ENCODE results near the gene PAX7.

DNA sequence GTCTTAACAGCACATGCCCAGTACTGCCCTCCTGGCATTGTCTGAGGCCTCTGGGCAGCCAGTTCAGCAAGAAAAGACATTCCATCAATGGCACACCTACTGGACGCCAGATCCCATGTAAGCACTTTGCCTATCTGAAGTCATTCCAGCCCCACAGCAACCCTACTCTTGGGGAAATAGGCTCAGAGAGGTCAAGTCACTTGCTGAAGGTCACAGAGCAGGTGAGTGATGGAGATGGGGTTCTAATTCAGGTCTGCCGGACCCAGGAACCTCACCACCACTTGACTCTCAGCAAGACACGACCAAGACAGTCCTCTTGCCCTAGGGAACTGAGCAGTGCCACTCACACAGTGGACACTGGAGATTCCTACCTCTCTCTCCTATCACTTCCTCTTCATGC, 79.4 kb downstream of the PAX7 start:
- TF ChIP-seq, protein P1, sequence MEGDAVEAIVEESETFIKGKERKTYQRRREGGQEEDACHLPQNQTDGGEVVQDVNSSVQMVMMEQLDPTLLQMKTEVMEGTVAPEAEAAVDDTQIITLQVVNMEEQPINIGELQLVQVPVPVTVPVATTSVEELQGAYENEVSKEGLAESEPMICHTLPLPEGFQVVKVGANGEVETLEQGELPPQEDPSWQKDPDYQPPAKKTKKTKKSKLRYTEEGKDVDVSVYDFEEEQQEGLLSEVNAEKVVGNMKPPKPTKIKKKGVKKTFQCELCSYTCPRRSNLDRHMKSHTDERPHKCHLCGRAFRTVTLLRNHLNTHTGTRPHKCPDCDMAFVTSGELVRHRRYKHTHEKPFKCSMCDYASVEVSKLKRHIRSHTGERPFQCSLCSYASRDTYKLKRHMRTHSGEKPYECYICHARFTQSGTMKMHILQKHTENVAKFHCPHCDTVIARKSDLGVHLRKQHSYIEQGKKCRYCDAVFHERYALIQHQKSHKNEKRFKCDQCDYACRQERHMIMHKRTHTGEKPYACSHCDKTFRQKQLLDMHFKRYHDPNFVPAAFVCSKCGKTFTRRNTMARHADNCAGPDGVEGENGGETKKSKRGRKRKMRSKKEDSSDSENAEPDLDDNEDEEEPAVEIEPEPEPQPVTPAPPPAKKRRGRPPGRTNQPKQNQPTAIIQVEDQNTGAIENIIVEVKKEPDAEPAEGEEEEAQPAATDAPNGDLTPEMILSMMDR (conservative IDR thresholded peaks at IDR 0.05; ENCODE audit: low read depth in 2 of 2) = no peak
- TF ChIP-seq, protein P2, sequence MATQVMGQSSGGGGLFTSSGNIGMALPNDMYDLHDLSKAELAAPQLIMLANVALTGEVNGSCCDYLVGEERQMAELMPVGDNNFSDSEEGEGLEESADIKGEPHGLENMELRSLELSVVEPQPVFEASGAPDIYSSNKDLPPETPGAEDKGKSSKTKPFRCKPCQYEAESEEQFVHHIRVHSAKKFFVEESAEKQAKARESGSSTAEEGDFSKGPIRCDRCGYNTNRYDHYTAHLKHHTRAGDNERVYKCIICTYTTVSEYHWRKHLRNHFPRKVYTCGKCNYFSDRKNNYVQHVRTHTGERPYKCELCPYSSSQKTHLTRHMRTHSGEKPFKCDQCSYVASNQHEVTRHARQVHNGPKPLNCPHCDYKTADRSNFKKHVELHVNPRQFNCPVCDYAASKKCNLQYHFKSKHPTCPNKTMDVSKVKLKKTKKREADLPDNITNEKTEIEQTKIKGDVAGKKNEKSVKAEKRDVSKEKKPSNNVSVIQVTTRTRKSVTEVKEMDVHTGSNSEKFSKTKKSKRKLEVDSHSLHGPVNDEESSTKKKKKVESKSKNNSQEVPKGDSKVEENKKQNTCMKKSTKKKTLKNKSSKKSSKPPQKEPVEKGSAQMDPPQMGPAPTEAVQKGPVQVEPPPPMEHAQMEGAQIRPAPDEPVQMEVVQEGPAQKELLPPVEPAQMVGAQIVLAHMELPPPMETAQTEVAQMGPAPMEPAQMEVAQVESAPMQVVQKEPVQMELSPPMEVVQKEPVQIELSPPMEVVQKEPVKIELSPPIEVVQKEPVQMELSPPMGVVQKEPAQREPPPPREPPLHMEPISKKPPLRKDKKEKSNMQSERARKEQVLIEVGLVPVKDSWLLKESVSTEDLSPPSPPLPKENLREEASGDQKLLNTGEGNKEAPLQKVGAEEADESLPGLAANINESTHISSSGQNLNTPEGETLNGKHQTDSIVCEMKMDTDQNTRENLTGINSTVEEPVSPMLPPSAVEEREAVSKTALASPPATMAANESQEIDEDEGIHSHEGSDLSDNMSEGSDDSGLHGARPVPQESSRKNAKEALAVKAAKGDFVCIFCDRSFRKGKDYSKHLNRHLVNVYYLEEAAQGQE (IDR thresholded peaks at IDR 0.05; ENCODE audit: unreplicated experiment) = no peak
- TF ChIP-seq ZNF331 (CRISPR knock-in tag; IDR thresholded peaks at IDR 0.05; ENCODE audit: low read depth) (no peak), CREB1 (CRISPR knock-in tag; IDR thresholded peaks at IDR 0.05; ENCODE audit: low read depth) (no peak), POLR2AphosphoS5 (IDR thresholded peaks at IDR 0.05; ENCODE audit: low read depth) (no peak), EZH2 (IDR thresholded peaks at IDR 0.05; ENCODE audit: low read depth, unreplicated experiment) (no peak), EZH2phosphoT487 (IDR thresholded peaks at IDR 0.05; ENCODE audit: unreplicated experiment) (no peak), ZNF114 (CRISPR knock-in tag; IDR thresholded peaks at IDR 0.05) (no peak), STAT1 (IDR thresholded peaks at IDR 0.05; ENCODE audit: unreplicated experiment) (no peak), JUNB (IDR thresholded peaks at IDR 0.05; ENCODE audit: unreplicated experiment) (no peak)
- TF ChIP-seq, protein P3, sequence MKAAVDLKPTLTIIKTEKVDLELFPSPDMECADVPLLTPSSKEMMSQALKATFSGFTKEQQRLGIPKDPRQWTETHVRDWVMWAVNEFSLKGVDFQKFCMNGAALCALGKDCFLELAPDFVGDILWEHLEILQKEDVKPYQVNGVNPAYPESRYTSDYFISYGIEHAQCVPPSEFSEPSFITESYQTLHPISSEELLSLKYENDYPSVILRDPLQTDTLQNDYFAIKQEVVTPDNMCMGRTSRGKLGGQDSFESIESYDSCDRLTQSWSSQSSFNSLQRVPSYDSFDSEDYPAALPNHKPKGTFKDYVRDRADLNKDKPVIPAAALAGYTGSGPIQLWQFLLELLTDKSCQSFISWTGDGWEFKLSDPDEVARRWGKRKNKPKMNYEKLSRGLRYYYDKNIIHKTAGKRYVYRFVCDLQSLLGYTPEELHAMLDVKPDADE (IDR thresholded peaks at IDR 0.05) = no peak
